Neuronal stem cell (in vitro differentiated cells): ENCODE results near the gene ACVR1B.

Experiments
- DNase-seq: peaks from one replicate; pipeline ENCODE4 v3.0.0-alpha.2; 2013; ENCODE audit warnings: low spot score
- H2AFZ ChIP-seq: one replicate; pipeline ENCODE4 v1.6.1; 2013; ENCODE audit warnings: mild to moderate bottlenecking, low read length, inconsistent platforms
- H2AK5ac ChIP-seq: 2 replicates; pipeline ENCODE4 v1.6.1; 2013; ENCODE audit warnings: low read depth, mild to moderate bottlenecking, inconsistent platforms, low read length, moderate library complexity, mixed read lengths
- H2BK120ac ChIP-seq: 2 replicates; pipeline ENCODE4 v1.6.1; 2013; ENCODE audit warnings: low read depth, mild to moderate bottlenecking, inconsistent platforms, low read length, moderate library complexity, mixed read lengths
- H2BK12ac ChIP-seq: one replicate; pipeline ENCODE4 v1.6.1; 2013; ENCODE audit warnings: low read length, inconsistent platforms
- H2BK15ac ChIP-seq: 2 replicates; pipeline ENCODE4 v1.6.1; 2013; ENCODE audit warnings: mild to moderate bottlenecking, low read length, inconsistent platforms, mixed read lengths
- H2BK5ac ChIP-seq: one replicate; pipeline ENCODE4 v1.6.1; 2013; ENCODE audit warnings: inconsistent platforms, mild to moderate bottlenecking, low read length, moderate library complexity
- H3K14ac ChIP-seq: one replicate; pipeline ENCODE4 v1.6.1; 2013; ENCODE audit warnings: low read length, inconsistent platforms
- H3K18ac ChIP-seq: 2 replicates; pipeline ENCODE4 v1.6.1; 2013; ENCODE audit warnings: low read length, inconsistent platforms
- H3K23ac ChIP-seq: 2 replicates; pipeline ENCODE4 v1.6.1; 2013; ENCODE audit warnings: low read depth, mild to moderate bottlenecking, mixed read lengths, low read length, inconsistent platforms; ENCODE audit not compliant: poor library complexity
- H3K27ac ChIP-seq: replicated peaks from 3 replicates; pipeline ENCODE4 v1.5.1; 2013; ENCODE audit warnings: low read length, inconsistent platforms
- H3K27me3 ChIP-seq, 3 experiments: 2 replicates each; pipeline ENCODE4 v1.6.1; 2013; ENCODE audit warnings: low read length in 3 of 3, mild to moderate bottlenecking in 2 of 3, inconsistent platforms in 1 of 3, low read depth in 1 of 3, mixed read lengths in 1 of 3, moderate library complexity in 1 of 3; ENCODE audit not compliant: control insufficient read depth in 3 of 3, insufficient read depth in 3 of 3
- H3K36me3 ChIP-seq, 2 donors: replicated peaks in 1 of 2; 2 replicates each; pipeline ENCODE4 v1.6.1; 2013; ENCODE audit warnings: low read length in 2 of 2; ENCODE audit not compliant: control insufficient read depth in 2 of 2, insufficient read depth in 2 of 2
- H3K4ac ChIP-seq: 2 replicates; pipeline ENCODE4 v1.6.1; 2013; ENCODE audit warnings: inconsistent platforms, mild to moderate bottlenecking, low read length, moderate library complexity
- H3K4me1 ChIP-seq, 2 donors: 1 replicate in 1 of 2; 2 replicates in 1 of 2; pipeline ENCODE4 v1.6.1; 2013; ENCODE audit warnings: low read length in 2 of 2, low read depth in 1 of 2; ENCODE audit not compliant: control insufficient read depth in 2 of 2, insufficient read depth in 1 of 2
- H3K4me2 ChIP-seq: one replicate; pipeline ENCODE4 v1.6.1; 2013; ENCODE audit warnings: mild to moderate bottlenecking, low read length, inconsistent platforms; ENCODE audit not compliant: insufficient read depth, poor library complexity, severe bottlenecking
- H3K4me3 ChIP-seq, 2 donors: 2 replicates each; pipeline ENCODE4 v1.5.1; 2013; ENCODE audit warnings: low read length in 2 of 2, mild to moderate bottlenecking in 2 of 2, inconsistent platforms in 1 of 2, moderate library complexity in 1 of 2
- H3K79me1 ChIP-seq: one replicate; pipeline ENCODE4 v1.6.1; 2013; ENCODE audit warnings: low read depth, mild to moderate bottlenecking, inconsistent platforms, low read length, moderate library complexity
- H3K9ac ChIP-seq: one replicate; pipeline ENCODE4 v1.6.1; 2013; ENCODE audit warnings: mild to moderate bottlenecking, low read depth, low read length, inconsistent platforms; ENCODE audit not compliant: poor library complexity
- H3K9me3 ChIP-seq, 2 donors: replicated peaks in 1 of 2; 2 replicates each; pipeline versions ENCODE3 to v1.6.1; 2013; ENCODE audit warnings: low read length in 2 of 2, mild to moderate bottlenecking in 2 of 2, inconsistent platforms in 1 of 2, low read depth in 1 of 2, mixed read lengths in 1 of 2, moderate library complexity in 1 of 2; ENCODE audit not compliant: control insufficient read depth in 2 of 2, insufficient read depth in 1 of 2
- H4K8ac ChIP-seq: one replicate; pipeline ENCODE4 v1.6.1; 2013; ENCODE audit warnings: low read depth, mild to moderate bottlenecking, inconsistent platforms, low read length, moderate library complexity
- H4K91ac ChIP-seq: one replicate; pipeline ENCODE4 v1.6.1; 2013; ENCODE audit warnings: low read length, low read depth, mild to moderate bottlenecking, inconsistent platforms; ENCODE audit not compliant: poor library complexity
- WGBS, 2 donors: extraction: QIAGEN DNeasy Blood & Tissue Kit; methylation state at CpG; one replicate each; pipeline ENCODE4 v1.1.7; 2013; ENCODE audit warnings: missing lambda C conversion rate in 2 of 2, mixed read lengths in 1 of 2; ENCODE audit not compliant: insufficient read length in 2 of 2, insufficient replicate concordance in 1 of 2; ENCODE audit errors: extremely low coverage in 2 of 2; 5-methylcytosine and 5-hydroxymethylcytosine counted together

ACVR1B gene

GRCh38 chr12:51942056-51942455, 9.4 kb upstream of the ACVR1B start:
- H4K91ac ChIP-seq: no peak overlapping the region
- H3K14ac ChIP-seq: no peak overlapping the region
- no peak overlapping the region for H2BK12ac ChIP-seq
- peaks cover 7 to 11% of the 10 kb centered on the region in 2 donors for H3K9me3 ChIP-seq
- no peak overlapping the region for H3K4me3 ChIP-seq
- H3K23ac ChIP-seq: no peak overlapping the region
- no peak overlapping the region for H3K9ac ChIP-seq
- no peak overlapping the region for H2BK120ac ChIP-seq
- peaks cover 0 to 25% (median 2%) of the 10 kb centered on the region in 3 experiments for H3K27me3 ChIP-seq
- H4K8ac ChIP-seq: no peak overlapping the region
- H2BK15ac ChIP-seq: no peak overlapping the region
- no peaks in the 10 kb centered on the region for H3K36me3 ChIP-seq
- no peak overlapping the region for H3K27ac ChIP-seq
- no peak overlapping the region for H2BK5ac ChIP-seq
- peaks cover 0 to 5% of the 10 kb centered on the region in 2 donors for H3K4me1 ChIP-seq
- H2AK5ac ChIP-seq: no peak overlapping the region
- no peak for DNase-seq
- H3K18ac ChIP-seq: no peak overlapping the region
- no peak overlapping the region for H2AFZ ChIP-seq
- H3K4ac ChIP-seq: no peak overlapping the region
- H3K79me1 ChIP-seq: no peaks in the 10 kb centered on the region
- no peak overlapping the region for H3K4me2 ChIP-seq
- WGBS, 2 donors: no CpG with 5 or more reads among the region's 7 CpGs

DNA sequence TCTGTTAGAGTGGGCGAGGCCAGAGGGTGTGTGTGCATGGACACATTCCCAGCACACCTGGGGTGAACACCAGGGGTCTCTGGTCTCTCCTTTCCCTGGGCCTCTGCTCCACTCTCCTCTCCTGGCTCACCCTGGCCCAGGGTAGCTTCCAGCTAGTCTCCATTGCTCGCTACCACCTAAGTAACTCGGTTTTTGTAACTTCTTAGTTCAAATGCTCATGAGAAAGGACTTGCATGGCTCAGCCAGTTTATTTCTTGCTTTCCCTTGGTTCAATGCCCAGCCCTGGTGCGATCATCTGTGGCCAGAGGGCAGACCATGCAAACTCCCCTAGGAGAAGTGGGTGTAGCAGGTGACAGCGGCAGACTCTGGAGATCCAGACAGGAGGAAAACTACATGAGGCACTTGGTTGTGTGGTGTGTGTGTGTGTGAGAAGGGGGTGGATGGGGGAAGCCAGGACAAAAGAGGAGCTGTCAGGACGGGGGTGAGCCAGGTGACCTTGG, 8.9 kb upstream of the ACVR1B start:
- DNase-seq: no peak
- H3K9ac ChIP-seq: no peak overlapping the region
- no CpG with 5 or more reads among the region's 6 CpGs for WGBS, 2 donors

GRCh38 chr12:51943346-51943745, 8.2 kb upstream of the ACVR1B start:
- Histone ChIP-seq H3K4me2 (no peak overlapping the region), H2BK15ac (no peak overlapping the region), H4K91ac (no peak overlapping the region), H3K14ac (no peak overlapping the region), H3K23ac (no peak overlapping the region), H2BK12ac (no peak overlapping the region), H3K9ac (no peak overlapping the region), H3K4me3 (no peak overlapping the region), H3K18ac (no peak overlapping the region), H4K8ac (no peak overlapping the region), H3K4me1 (peaks cover 0 to 2% of the 10 kb centered on the region in 2 donors), H3K4ac (no peak overlapping the region), H3K27me3 (peaks cover 0 to 37% (median 2%) of the 10 kb centered on the region in 3 experiments), H3K79me1 (no peaks in the 10 kb centered on the region), H2BK5ac (no peak overlapping the region), H3K9me3 (peaks cover 9 to 11% of the 10 kb centered on the region in 2 donors), H2AK5ac (no peak overlapping the region), H2AFZ (no peak overlapping the region), H2BK120ac (no peak overlapping the region), H3K36me3 (no peaks in the 10 kb centered on the region), H3K27ac (no peak overlapping the region)
- no CpG with 5 or more reads among the region's 2 CpGs for WGBS, 2 donors
- DNase-seq: no peak

More for the DNA sequence above, 8.9 kb upstream of the ACVR1B start:
- Histone ChIP-seq H4K8ac (no peak overlapping the region), H2BK12ac (no peak overlapping the region), H3K18ac (peak overlapping the region; percentile 22), H2AFZ (no peak overlapping the region), H3K27ac (no peak overlapping the region), H2BK15ac (no peak overlapping the region), H3K36me3 (no peaks in the 10 kb centered on the region), H3K4ac (no peak overlapping the region), H3K4me2 (no peak overlapping the region), H2BK120ac (no peak overlapping the region), H2BK5ac (no peak overlapping the region), H3K4me3 (no peak overlapping the region), H4K91ac (no peak overlapping the region), H3K4me1 (peaks cover 0 to 5% of the 10 kb centered on the region in 2 donors), H3K79me1 (no peaks in the 10 kb centered on the region), H3K9me3 (peaks cover 7 to 11% of the 10 kb centered on the region in 2 donors), H2AK5ac (no peak overlapping the region), H3K27me3 (peaks cover 0 to 30% (median 2%) of the 10 kb centered on the region in 3 experiments), H3K23ac (no peak overlapping the region), H3K14ac (no peak overlapping the region)

DNA sequence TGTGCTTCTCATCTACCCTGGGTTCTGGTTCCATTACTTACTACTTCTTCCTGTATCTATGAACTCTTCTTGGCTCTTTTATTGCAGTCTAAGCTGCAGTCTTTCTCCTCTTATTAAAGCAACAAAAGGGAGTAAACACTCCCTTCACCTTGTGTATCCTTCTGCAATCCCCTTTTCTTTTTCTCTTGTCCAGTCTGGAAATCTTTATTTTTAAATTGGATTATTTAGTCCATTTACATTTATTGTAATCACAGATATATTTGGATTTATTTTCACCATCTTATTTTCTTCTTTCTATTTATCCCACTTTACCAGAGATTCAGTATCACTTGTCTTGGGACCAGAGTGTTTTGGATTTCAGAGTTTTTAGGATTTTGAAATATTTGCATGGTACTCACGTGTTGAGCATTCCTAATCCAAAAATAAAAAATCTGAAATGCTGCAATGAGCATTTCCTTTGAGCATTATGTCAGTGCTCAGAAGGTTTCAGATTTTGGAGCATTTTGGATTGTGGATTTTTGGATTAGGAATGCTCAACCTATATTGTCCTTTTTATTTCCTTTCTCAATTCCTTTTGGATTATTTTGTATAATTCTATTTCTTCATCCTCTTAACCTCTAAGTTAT, 6.8 kb upstream of the ACVR1B start:
- Histone ChIP-seq H3K27ac (no peak overlapping the region), H3K79me1 (no peaks in the 10 kb centered on the region), H2AFZ (no peak overlapping the region), H2BK120ac (no peak overlapping the region), H3K4ac (no peak overlapping the region), H4K8ac (no peak overlapping the region), H2BK15ac (no peak overlapping the region), H3K4me3 (no peak overlapping the region), H3K18ac (no peak overlapping the region), H3K4me1 (no peaks in the 10 kb centered on the region), H3K27me3 (peaks cover 0 to 43% (median 12%) of the 10 kb centered on the region in 3 experiments), H2BK12ac (no peak overlapping the region), H3K9ac (no peak overlapping the region), H2AK5ac (no peak overlapping the region), H3K23ac (no peak overlapping the region), H3K36me3 (no peaks in the 10 kb centered on the region), H3K4me2 (no peak overlapping the region), H4K91ac (no peak overlapping the region), H3K14ac (no peak overlapping the region), H2BK5ac (no peak overlapping the region), H3K9me3 (peaks cover 9 to 11% of the 10 kb centered on the region in 2 donors)
- no peak for DNase-seq
- no CpG with 5 or more reads among the region's 1 CpG for WGBS, 2 donors
